Glutamatergic neuron (in vitro differentiated cells): ENCODE measurements around the gene JARID2. TPM values are rescaled to one million over a fixed set of nuclear protein-coding genes. Genes with fewer than 3 reads are reported as not detected.

ENCODE experiments used
- DNase-seq: peaks from one replicate; pipeline ENCODE4 v3.0.0; 2022
- H3K27ac Mint-ChIP-seq: one replicate; pipeline ENCODE4 v1.8.0; 2020; ENCODE audit warnings: mild to moderate bottlenecking, mixed read lengths, inconsistent platforms; ENCODE audit not compliant: unreplicated experiment
- H3K27me3 Mint-ChIP-seq: one replicate; pipeline ENCODE4 v1.8.0; 2020; ENCODE audit warnings: mild to moderate bottlenecking, moderate library complexity, mixed read lengths, inconsistent platforms; ENCODE audit not compliant: unreplicated experiment
- H3K36me3 Mint-ChIP-seq: one replicate; pipeline ENCODE4 v1.8.0; 2020; ENCODE audit warnings: mild to moderate bottlenecking, mixed read lengths, inconsistent platforms; ENCODE audit not compliant: unreplicated experiment
- H3K4me1 Mint-ChIP-seq: one replicate; pipeline ENCODE4 v1.8.0; 2020; ENCODE audit warnings: mild to moderate bottlenecking, low read depth, mixed read lengths, inconsistent platforms; ENCODE audit not compliant: unreplicated experiment
- H3K4me3 Mint-ChIP-seq: one replicate; pipeline ENCODE4 v1.8.0; 2020; ENCODE audit warnings: mild to moderate bottlenecking, mixed read lengths, inconsistent platforms; ENCODE audit not compliant: unreplicated experiment
- H3K9me3 Mint-ChIP-seq: one replicate; pipeline ENCODE4 v1.8.0; 2020; ENCODE audit warnings: mild to moderate bottlenecking, moderate library complexity, mixed read lengths, inconsistent platforms; ENCODE audit not compliant: unreplicated experiment
- CTCF ChIP-seq: fragments of 200-600 bp; sonication (generic); IDR thresholded peaks from one replicate; pipeline ENCODE4 v1.5.0; 2021; ENCODE audit not compliant: partially characterized antibody, unreplicated experiment
- total RNA-seq: library from RNA; stranded (reverse); fragmentation: NEBNext Ultra II Directional; extraction: Animal tissue kit (Norgen Biotek cat#: 25700); gene quantifications from one replicate; pipeline ENCODE4 v1.2.1, GENCODE V29; 2021; ENCODE audit not compliant: unreplicated experiment

Gene JARID2
- total RNA-seq, 1 donor from 2014 or later = 83.8 TPM

DNA sequence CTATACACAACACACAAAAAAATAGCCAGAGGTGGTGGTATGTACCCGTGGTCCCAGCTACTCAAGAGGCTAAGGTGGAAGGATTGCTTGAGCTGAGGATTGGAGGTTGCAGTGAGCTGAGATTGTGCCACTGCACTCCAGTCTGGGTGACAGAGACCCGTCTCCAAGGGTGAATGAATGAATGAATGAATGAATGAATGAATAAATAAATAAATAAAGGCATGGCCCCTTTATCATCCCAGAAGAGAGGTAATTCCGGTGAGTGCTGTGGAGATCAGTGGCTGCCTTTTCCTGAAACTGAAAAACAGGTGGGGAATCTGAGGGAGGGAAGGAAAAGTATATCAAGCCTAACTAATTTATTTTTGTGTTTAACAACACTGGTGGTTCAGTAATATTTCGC, 90.0 kb downstream of the JARID2 start:
- Mint-ChIP-seq H3K4me1 (peaks cover 71% of the 10 kb centered on the region), H3K9me3 (peaks cover 7% of the 10 kb centered on the region), H3K27ac (no peak overlapping the region), H3K36me3 (no peaks in the 10 kb centered on the region), H3K27me3 (peaks cover 4% of the 10 kb centered on the region), H3K4me3 (no peak overlapping the region)
- TF ChIP-seq CTCF = no peak
- DNase-seq = no peak

- H3K4me3 Mint-ChIP-seq = no peak overlapping the region
- H3K4me1 Mint-ChIP-seq = peaks cover 73% of the 10 kb centered on the region
These were observed 91.2 kb downstream of the JARID2 start for GRCh38 chr6:15336900-15337560.

GRCh38 chr6:15337582-15337981, 91.7 kb downstream of the JARID2 start:
- H3K36me3 Mint-ChIP-seq = no peaks in the 10 kb centered on the region
- H3K4me1 Mint-ChIP-seq = peaks cover 72% of the 10 kb centered on the region
- no peak for TF ChIP-seq CTCF
- H3K27ac Mint-ChIP-seq = peak overlapping the region; percentile 71
- DNase-seq = no peak
- peaks cover 4% of the 10 kb centered on the region for H3K27me3 Mint-ChIP-seq
- H3K4me3 Mint-ChIP-seq = peak overlapping the region; percentile 40
- H3K9me3 Mint-ChIP-seq = peaks cover 7% of the 10 kb centered on the region

More at GRCh38 chr6:15336900-15337560, 91.2 kb downstream of the JARID2 start:
- Mint-ChIP-seq H3K9me3 (peaks cover 7% of the 10 kb centered on the region), H3K27ac (peak overlapping the region; percentile 71), H3K27me3 (peaks cover 4% of the 10 kb centered on the region), H3K36me3 (no peaks in the 10 kb centered on the region)
- DNase-seq = no peak
- no peak for TF ChIP-seq CTCF

DNA sequence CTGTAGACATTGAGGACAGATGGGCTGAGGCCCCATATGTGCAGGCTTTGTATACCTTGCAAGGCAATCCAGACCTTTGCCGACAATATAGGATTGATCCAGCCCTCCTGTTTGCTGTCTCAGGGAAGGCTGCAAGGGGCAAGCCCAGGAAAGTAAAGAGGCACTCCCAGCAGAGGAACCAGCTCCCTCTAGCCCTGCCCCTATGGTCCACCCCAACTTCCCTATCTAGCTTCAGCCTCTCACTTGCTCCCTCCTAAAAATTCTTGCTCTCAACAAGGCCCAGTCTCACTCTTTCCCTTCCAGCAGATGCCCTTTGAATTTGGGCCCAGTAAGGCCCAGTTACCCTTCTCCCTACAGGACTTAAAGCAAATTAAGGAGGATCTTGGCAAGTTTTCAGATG, 92.6 kb downstream of the JARID2 start:
- H3K9me3 Mint-ChIP-seq = peaks cover 8% of the 10 kb centered on the region
- peaks cover 4% of the 10 kb centered on the region for H3K27me3 Mint-ChIP-seq
- no peaks in the 10 kb centered on the region for H3K36me3 Mint-ChIP-seq
- TF ChIP-seq CTCF = no peak
- peaks cover 69% of the 10 kb centered on the region for H3K4me1 Mint-ChIP-seq
- no peak for DNase-seq
- H3K27ac Mint-ChIP-seq = peak overlapping the region; percentile 71
- no peak overlapping the region for H3K4me3 Mint-ChIP-seq

- TF ChIP-seq CTCF = no peak
- Mint-ChIP-seq H3K27ac (peak overlapping the region; percentile 71), H3K9me3 (peaks cover 10% of the 10 kb centered on the region), H3K4me3 (peak overlapping the region; percentile 53), H3K27me3 (peaks cover 4% of the 10 kb centered on the region), H3K36me3 (no peaks in the 10 kb centered on the region), H3K4me1 (peaks cover 69% of the 10 kb centered on the region)
- DNase-seq = no peak
These were observed 93.2 kb downstream of the JARID2 start for GRCh38 chr6:15339081-15339480.
